Fibroblast of pulmonary artery (primary cell): ENCODE measurements around the gene ENTREP1.

Experiments
- DNase-seq: peaks from one replicate; pipeline ENCODE4 v3.0.0-alpha.2; 2010; ENCODE audit warnings: low read depth
- H3K4me3 ChIP-seq: replicated peaks from 2 replicates; pipeline ENCODE4 v1.5.1; 2011; ENCODE audit warnings: low read depth, mild to moderate bottlenecking, control low read depth, low read length, moderate library complexity
- TF ChIP-seq, protein P1 (sequence below): IDR thresholded peaks from 2 replicates; pipeline ENCODE4 v1.5.1; 2011; ENCODE audit warnings: mild to moderate bottlenecking, control low read depth, low read length, inconsistent platforms; ENCODE audit errors: missing control alignments

The ENTREP1 gene, protein sequence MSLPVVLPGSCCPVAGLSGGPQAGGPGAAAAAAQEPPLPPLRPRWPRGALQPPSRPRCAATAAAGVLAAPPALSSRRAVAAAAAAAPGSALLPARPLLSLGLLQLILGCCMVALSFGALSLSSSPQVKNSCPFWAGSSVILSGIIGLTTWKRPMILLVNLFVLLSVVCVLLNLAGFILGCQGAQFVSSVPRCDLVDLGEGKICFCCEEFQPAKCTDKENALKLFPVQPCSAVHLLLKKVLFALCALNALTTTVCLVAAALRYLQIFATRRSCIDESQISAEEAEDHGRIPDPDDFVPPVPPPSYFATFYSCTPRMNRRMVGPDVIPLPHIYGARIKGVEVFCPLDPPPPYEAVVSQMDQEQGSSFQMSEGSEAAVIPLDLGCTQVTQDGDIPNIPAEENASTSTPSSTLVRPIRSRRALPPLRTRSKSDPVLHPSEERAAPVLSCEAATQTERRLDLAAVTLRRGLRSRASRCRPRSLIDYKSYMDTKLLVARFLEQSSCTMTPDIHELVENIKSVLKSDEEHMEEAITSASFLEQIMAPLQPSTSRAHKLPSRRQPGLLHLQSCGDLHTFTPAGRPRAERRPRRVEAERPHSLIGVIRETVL

DNA sequence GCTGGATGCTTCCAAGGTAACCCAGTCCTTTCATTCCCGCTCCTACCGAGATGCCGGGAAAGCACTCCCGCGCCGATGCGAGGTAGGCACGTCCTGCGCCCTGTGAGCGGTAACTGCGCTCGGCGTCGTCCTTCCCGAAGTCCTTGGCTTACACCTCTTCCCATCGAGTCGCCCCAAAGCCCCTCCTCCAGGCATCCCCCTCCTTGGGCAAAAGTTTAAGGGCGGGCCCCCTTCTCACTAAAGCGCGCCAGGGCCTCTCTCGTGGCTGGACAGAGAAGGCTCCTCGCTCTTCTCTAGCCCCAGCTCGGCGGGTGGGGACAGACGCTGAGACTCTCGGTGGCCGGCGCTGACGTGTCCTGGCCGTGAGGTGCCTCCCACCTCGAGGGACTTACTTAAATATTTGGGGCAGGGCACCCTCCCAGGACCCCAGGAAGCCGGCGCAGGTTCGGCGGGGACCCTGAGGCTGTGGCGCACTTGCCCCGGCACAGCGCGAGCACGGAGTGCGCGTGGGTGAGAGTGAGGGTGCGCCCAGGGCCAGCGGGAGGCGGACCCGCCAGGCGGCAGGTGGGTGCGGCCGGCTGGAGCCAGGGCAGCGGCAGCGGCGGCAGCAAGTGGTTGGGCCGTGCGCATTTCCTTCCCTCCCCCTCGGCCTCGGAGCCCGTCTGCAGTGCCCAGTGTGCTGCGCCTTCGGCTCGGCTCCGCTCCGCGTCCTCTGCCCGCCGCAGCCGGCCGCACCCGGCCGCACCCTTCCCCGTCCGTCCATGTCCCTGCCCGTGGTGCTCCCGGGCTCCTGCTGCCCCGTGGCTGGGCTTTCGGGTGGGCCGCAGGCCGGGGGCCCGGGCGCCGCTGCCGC is at the start of gene ENTREP1:
TSS of gene ENTREP1 (plus strand) at position 667 of the 853 bp plus-strand sequence. CDS start at position 762, 95 bp downstream.
- peak within 1 kb of the TSS; percentile 43 for H3K4me3 ChIP-seq
- DNase-seq, result peak; percentile 38

DNA sequence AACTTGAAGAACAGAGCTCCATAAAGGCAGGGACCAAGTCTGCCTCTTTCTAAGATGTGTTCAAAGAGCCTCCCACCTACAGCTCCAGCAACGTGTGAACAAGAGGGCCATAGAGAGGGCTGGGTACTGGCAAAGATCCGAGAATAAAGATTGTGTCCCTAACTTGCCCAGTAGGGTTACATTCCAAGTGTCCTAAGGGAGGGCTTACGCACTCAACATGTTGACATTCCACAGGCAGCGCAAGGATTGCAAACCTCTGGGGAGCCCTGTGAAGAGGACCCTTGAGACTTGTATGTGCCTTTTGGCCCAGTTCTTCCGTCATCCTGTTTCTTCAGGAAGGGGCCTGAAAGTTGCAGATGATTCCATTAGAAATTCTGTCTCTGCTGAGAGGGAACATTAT is 48.2 kb upstream of the ENTREP1 start:
- TF ChIP-seq, protein P1, sequence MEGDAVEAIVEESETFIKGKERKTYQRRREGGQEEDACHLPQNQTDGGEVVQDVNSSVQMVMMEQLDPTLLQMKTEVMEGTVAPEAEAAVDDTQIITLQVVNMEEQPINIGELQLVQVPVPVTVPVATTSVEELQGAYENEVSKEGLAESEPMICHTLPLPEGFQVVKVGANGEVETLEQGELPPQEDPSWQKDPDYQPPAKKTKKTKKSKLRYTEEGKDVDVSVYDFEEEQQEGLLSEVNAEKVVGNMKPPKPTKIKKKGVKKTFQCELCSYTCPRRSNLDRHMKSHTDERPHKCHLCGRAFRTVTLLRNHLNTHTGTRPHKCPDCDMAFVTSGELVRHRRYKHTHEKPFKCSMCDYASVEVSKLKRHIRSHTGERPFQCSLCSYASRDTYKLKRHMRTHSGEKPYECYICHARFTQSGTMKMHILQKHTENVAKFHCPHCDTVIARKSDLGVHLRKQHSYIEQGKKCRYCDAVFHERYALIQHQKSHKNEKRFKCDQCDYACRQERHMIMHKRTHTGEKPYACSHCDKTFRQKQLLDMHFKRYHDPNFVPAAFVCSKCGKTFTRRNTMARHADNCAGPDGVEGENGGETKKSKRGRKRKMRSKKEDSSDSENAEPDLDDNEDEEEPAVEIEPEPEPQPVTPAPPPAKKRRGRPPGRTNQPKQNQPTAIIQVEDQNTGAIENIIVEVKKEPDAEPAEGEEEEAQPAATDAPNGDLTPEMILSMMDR, result no peak
- DNase-seq, result no peak
- H3K4me3 ChIP-seq, result no peak overlapping the region

More for the DNA sequence above, at the start of gene ENTREP1:
- TF ChIP-seq, protein P1, result no peak

DNA sequence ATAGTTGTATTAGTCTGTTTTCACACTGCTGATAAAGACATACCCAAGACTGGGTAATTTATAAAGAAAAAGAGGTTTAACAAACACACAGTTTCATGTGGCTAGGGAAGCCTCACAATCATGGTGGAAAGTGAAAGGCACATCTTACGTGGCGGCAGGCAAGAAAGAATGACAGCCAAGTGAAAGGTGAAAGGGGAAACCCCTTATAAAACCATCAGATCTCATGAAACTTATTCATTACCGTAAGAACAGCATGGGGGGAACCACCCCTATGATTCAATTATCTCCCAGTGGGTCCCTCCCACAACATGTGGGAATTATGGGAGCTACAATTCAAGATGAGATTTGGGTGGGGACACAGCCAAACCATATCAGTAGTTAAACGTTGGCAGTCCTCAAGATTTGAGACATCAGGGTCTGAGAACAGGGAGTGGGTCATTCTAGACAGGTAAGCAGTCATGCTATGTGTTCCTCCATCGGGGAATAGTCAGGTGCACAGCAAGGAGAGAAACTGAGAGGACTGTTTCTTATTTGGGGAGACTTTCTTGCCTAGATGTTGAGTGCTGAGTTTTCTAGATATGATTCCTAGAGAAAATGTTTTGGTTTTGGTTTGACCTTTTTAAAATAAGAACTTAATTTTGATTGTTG is 45.8 kb upstream of the ENTREP1 start:
- TF ChIP-seq, protein P1, result no peak
- no peak overlapping the region for H3K4me3 ChIP-seq
- no peak for DNase-seq

DNA sequence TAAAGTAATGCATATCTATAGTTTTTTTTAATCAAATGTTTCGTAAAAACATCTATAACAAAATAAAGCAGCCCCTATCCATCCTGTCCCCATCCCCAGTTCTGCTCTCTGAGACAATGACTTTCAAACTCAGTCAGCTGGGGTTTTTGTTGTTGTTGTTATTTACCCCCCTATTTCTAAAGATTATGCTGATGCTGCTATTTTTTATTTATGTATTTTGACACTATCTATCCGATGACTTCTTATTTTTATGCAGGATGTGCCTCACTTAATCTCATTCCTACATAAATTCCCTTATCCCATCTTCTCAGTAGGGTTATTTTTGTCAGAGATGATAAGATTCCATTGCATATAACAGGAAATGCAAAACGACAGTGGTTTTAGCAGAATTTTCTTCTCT is 45.3 kb upstream of the ENTREP1 start:
- TF ChIP-seq, protein P1, result no peak
- H3K4me3 ChIP-seq, result no peak overlapping the region
- no peak for DNase-seq

DNA sequence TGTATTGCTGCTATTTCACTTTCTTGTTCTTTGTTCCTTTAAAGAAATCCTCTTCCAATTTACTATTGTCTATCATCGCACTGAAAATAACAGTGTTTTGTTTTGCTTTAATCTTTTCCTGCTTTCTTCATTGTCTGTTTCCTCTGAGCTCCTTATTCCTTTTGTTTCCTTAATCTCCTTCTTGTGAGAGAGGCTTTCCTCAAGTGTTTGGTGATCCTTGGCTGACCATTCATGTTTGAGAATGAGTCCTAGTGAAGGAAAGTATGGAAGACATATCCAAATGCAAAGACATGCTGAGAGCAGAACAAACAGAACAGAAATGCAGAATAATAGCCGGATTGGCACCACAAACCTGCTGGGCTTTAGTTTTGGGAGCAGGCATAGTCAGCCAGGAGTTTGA is 42.0 kb upstream of the ENTREP1 start:
- no peak for DNase-seq
- TF ChIP-seq, protein P1, result no peak
- no peak overlapping the region for H3K4me3 ChIP-seq

DNA sequence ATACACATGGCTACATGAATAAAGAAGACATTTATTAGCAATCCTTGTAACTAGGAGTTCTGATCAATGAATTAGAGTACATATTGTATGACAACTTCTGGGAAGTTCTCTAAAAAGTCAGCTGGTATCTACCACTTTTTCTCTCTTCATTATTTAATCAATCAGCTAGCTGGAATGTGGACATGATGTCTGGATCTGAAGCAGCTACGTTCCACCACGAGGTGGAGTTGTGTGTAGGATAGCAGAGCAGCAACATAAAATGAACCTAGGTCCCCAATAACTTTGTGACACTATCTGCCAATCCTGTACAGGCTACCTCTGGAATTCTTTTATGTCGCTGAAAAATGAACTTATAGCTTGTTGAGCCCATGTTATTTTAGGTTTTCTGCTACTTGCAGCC is 32.9 kb upstream of the ENTREP1 start:
- no peak for DNase-seq
- TF ChIP-seq, protein P1, result no peak
- no peak overlapping the region for H3K4me3 ChIP-seq
